ENCODE results near the gene LRRIQ3.

The LRRIQ3 gene

GRCh38 chr1:74107394-74107793 is 90.6 kb downstream of the LRRIQ3 start:
- no peak for DNase-seq

- no peak for DNase-seq
Measured at GRCh38 chr1:74091371-74091770, 106.6 kb downstream of the LRRIQ3 start.

- DNase-seq = no peak
Measured at GRCh38 chr1:74083128-74083527, 114.8 kb downstream of the LRRIQ3 start.

GRCh38 chr1:74065081-74065480 is 132.9 kb downstream of the LRRIQ3 start:
- DNase-seq = no peak

- no peak for DNase-seq
Measured at GRCh38 chr1:74057719-74058118, 140.3 kb downstream of the LRRIQ3 start.

GRCh38 chr1:74053407-74053806 is 144.6 kb downstream of the LRRIQ3 start:
- DNase-seq = no peak

GRCh38 chr1:74050386-74050785 is 147.6 kb downstream of the LRRIQ3 start:
- DNase-seq = no peak

- no peak for DNase-seq
Measured at GRCh38 chr1:74038042-74038441, 159.9 kb downstream of the LRRIQ3 start.

GRCh38 chr1:74012583-74012982 is 185.4 kb downstream of the LRRIQ3 start:
- DNase-seq = no peak

- DNase-seq = no peak
Measured at GRCh38 chr1:74011736-74012135, 186.2 kb downstream of the LRRIQ3 start.

- DNase-seq = peak; percentile 77
Measured at GRCh38 chr1:74010206-74010605, 187.8 kb downstream of the LRRIQ3 start.

- DNase-seq = peak; percentile 11
Measured at GRCh38 chr1:74005533-74005932, 192.4 kb downstream of the LRRIQ3 start.

GRCh38 chr1:74003806-74004205 is 194.2 kb downstream of the LRRIQ3 start:
- no peak for DNase-seq

GRCh38 chr1:73998348-73998959 is 199.5 kb downstream of the LRRIQ3 start:
- DNase-seq = peak; percentile 3

GRCh38 chr1:73980324-73981040 is 217.5 kb downstream of the LRRIQ3 start:
- no peak for DNase-seq

GRCh38 chr1:73979684-73980083 is 218.3 kb downstream of the LRRIQ3 start:
- DNase-seq = no peak

- no peak for DNase-seq
Measured at GRCh38 chr1:73978964-73979363, 219.0 kb downstream of the LRRIQ3 start.
